ENCODE results near the gene RNF130. TPM values are rescaled to one million over a fixed set of nuclear protein-coding genes. Genes with fewer than 3 reads are reported as not detected.
A peak's percentile ranks its signal among the peaks of the same experiment; 100 is the strongest.

Gene RNF130
- total RNA-seq, 1 donor from 2014 or later, result 67.3 TPM

DNA sequence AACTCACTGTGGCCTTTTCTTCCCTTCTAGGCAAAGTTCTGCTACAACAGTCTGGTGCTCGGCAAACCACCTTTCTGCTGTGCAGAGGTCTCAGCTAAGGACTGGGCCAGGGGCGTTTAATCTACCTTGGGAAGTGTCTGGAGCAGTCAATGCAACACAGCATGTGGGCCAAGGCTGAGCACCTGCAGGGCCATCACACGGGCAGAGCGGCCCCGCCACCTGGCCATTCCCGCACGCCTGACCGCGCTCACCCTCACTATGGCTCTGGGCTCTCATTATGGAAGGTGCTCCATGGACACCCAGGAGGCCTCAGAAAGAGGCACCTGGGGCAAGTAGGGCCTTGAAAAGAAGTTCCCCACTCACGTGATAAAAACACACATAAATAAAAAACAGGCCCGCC, 98.2 kb downstream of the RNF130 start:
- H3K27me3 Mint-ChIP-seq (ENCODE audit: unreplicated experiment), result peaks cover 4% of the 10 kb centered on the region
- DNase-seq (ENCODE audit: low spot score), result no peak
- no peak for TF ChIP-seq CTCF (IDR thresholded peaks at IDR 0.05; ENCODE audit: unreplicated experiment)
- H3K36me3 Mint-ChIP-seq (ENCODE audit: low read depth, unreplicated experiment), result peaks cover 50% of the 10 kb centered on the region
- no peaks in the 10 kb centered on the region for H3K9me3 Mint-ChIP-seq (ENCODE audit: unreplicated experiment)
- no peaks in the 10 kb centered on the region for H3K4me1 Mint-ChIP-seq (ENCODE audit: unreplicated experiment)
- H3K4me3 Mint-ChIP-seq (ENCODE audit: unreplicated experiment), result no peak overlapping the region
- H3K27ac Mint-ChIP-seq (ENCODE audit: unreplicated experiment), result peak overlapping the region; percentile 8

DNA sequence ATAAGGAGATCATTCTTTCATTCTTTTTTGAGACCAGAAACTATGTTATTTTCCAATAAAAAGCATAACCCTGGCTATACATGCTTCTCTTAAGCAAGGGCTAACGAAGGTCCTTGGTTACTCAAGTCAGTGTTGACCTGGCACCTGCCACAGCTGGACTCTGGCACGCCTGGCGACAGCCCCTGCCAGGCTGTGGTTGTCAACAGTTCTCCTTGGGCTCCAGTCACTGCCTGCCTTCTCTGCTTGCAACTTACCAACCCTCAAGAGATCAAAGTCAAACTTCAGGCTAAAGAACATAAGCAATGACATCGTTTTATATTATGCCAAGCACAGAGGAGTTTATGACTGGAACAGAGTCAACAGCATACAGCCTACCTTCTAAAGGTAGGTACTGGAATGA, 102.4 kb downstream of the RNF130 start:
- no peak for DNase-seq (ENCODE audit: low spot score)
- no peak overlapping the region for H3K27ac Mint-ChIP-seq (ENCODE audit: unreplicated experiment)
- H3K4me3 Mint-ChIP-seq (ENCODE audit: unreplicated experiment), result no peak overlapping the region
- no peaks in the 10 kb centered on the region for H3K4me1 Mint-ChIP-seq (ENCODE audit: unreplicated experiment)
- H3K9me3 Mint-ChIP-seq (ENCODE audit: unreplicated experiment), result no peaks in the 10 kb centered on the region
- peaks cover 43% of the 10 kb centered on the region for H3K36me3 Mint-ChIP-seq (ENCODE audit: low read depth, unreplicated experiment)
- no peak for TF ChIP-seq CTCF (IDR thresholded peaks at IDR 0.05; ENCODE audit: unreplicated experiment)
- peaks cover 4% of the 10 kb centered on the region for H3K27me3 Mint-ChIP-seq (ENCODE audit: unreplicated experiment)

DNA sequence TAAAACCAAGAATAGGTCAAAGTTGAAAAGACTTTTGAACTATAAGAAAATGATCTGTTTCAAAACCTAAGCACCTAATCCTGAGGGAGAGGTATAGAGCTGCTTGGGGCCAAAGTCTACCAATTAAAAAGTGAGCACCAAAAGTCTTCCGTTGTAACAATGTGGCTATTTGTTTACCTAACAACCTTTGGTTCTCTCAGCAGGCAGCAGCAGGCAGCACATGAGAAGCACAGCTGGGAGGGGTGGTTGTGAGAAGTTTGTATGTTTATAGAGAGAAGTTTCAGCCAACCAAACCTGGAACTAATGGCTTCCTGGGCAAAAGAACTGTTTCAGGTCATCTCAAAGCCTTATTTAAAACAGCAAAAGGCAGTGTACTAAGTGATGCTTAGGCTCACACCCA, 104.1 kb downstream of the RNF130 start:
- no peak overlapping the region for H3K4me3 Mint-ChIP-seq (ENCODE audit: unreplicated experiment)
- peaks cover 4% of the 10 kb centered on the region for H3K27me3 Mint-ChIP-seq (ENCODE audit: unreplicated experiment)
- no peaks in the 10 kb centered on the region for H3K9me3 Mint-ChIP-seq (ENCODE audit: unreplicated experiment)
- no peaks in the 10 kb centered on the region for H3K4me1 Mint-ChIP-seq (ENCODE audit: unreplicated experiment)
- DNase-seq (ENCODE audit: low spot score), result no peak
- TF ChIP-seq CTCF (IDR thresholded peaks at IDR 0.05; ENCODE audit: unreplicated experiment), result no peak
- H3K27ac Mint-ChIP-seq (ENCODE audit: unreplicated experiment), result no peak overlapping the region
- peaks cover 42% of the 10 kb centered on the region for H3K36me3 Mint-ChIP-seq (ENCODE audit: low read depth, unreplicated experiment)

- Mint-ChIP-seq H3K27ac (ENCODE audit: unreplicated experiment) (no peak overlapping the region), H3K9me3 (ENCODE audit: unreplicated experiment) (no peaks in the 10 kb centered on the region), H3K36me3 (ENCODE audit: low read depth, unreplicated experiment) (peaks cover 41% of the 10 kb centered on the region), H3K27me3 (ENCODE audit: unreplicated experiment) (peaks cover 5% of the 10 kb centered on the region), H3K4me3 (ENCODE audit: unreplicated experiment) (no peak overlapping the region), H3K4me1 (ENCODE audit: unreplicated experiment) (no peaks in the 10 kb centered on the region)
- no peak for DNase-seq (ENCODE audit: low spot score)
- TF ChIP-seq CTCF (IDR thresholded peaks at IDR 0.05; ENCODE audit: unreplicated experiment), result no peak
Observed at GRCh38 chr5:179964015-179964414, 107.5 kb downstream of the RNF130 start.

- no peak for TF ChIP-seq CTCF (IDR thresholded peaks at IDR 0.05; ENCODE audit: unreplicated experiment)
- peak overlapping the region; percentile 5 for H3K4me3 Mint-ChIP-seq (ENCODE audit: unreplicated experiment)
- H3K36me3 Mint-ChIP-seq (ENCODE audit: low read depth, unreplicated experiment), result peaks cover 36% of the 10 kb centered on the region
- no peaks in the 10 kb centered on the region for H3K4me1 Mint-ChIP-seq (ENCODE audit: unreplicated experiment)
- DNase-seq (ENCODE audit: low spot score), result no peak
- no peaks in the 10 kb centered on the region for H3K9me3 Mint-ChIP-seq (ENCODE audit: unreplicated experiment)
- H3K27me3 Mint-ChIP-seq (ENCODE audit: unreplicated experiment), result peaks cover 5% of the 10 kb centered on the region
- H3K27ac Mint-ChIP-seq (ENCODE audit: unreplicated experiment), result no peak overlapping the region
Observed at GRCh38 chr5:179963375-179963774, 108.2 kb downstream of the RNF130 start.
